HG03280 (cell line): ENCODE measurements around the gene TXNRD2.
"Not testable (repeated sequence)": the region's sequence is repeated elsewhere in the genome, so short reads cannot be mapped to it uniquely, and the experiment has no call there.

Experiments used
- ATAC-seq: cut with Tn5 transposase; IDR thresholded peaks from one replicate; pipeline ENCODE4 v1.9.1; 2021; ENCODE audit warnings: mild to moderate bottlenecking, moderate library complexity; ENCODE audit not compliant: unreplicated experiment

TXNRD2 gene

DNA sequence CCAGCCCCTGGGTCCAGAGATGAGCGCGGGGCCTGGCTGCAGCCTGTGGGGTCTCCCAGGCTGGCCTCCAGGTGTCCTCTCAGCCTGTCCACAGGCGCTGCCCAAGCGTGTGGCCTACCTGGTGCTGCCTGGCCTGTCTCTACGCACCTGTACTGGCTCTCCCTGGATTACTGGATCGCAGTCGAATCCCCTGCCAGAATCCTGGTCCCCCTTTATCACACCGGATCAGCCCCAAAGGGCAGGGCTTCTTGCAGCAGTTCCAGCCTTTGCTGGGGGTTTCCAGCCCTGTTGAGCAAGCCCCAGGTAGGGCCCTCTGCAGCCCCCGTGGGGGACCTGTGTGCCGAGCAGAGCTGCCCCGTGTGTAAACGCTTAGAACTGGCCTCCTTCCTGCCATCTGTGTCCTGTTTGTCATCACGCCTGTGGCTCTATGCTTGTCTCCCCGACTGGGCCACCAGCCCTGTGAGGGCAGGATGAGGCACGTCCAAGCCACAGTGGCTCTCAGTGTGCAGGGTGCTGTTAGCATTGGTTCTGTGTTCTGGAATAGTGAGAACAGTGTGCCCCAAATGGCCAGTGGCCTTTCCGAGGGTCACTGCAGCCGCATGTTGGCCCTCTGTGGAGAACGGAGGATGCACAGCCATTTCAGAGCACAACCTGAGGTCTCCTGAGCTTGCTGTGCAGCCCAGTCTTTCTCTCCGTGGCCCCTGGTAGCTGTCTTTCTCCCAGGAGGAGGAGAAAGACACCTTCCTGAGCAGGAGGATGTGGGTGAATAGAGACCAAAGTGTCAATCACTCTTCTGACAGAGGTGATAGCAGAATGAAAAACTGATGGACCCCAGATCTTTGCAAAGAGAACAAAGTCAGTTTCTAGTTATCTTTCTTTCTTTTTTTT, 13.9 kb upstream of the TXNRD2 start:
- no peak for ATAC-seq

DNA sequence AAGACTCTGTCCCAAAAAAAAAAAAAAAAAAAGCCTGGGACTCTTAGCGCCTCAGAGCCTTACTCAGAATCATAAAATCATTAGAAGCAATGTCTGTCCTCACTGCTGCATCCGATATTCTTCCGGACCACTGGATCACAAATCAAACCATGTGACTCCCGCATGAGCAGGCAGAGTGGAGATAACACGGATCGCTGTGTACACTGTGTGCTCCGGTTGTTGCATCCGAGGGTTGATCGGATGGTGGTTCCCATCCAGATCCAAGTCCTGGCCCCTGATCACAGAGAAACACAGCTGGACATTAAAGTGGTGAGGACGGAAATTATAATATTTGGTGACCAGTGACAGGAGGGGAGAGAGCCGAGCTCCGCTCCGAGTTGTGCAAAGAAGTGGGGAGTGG, 9.7 kb upstream of the TXNRD2 start:
- ATAC-seq: no peak

DNA sequence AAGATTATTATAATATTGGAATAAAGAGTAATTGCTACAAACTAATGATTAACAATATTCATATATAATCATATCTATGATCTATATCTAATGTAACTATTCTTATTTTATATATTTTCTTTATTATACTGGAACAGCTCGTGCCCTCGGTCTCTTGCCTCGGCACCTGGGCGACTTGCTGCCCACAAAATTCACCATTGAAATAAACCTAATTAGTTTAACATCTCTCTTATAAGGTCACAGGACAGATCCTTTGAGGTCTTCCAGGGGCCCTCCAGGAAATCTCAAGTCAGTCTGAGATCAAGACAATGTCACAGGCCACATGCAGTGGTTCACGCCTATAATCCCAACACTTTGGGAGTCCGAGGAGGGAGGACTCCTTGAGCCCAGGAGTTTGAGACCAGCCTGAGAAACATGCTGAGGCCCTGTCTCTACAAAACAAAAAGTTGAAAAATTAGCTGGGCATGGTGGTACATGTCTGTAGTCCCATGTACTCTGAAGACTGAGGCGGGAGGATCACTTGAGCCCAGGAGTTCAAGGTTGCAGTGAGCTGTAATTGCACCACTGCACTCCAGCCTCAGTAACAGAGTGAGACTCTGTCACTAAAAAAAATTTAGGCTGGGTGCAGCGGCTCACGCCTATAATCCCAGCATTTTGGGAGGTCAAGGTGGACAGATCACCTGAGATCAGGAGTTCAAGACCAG, 6.6 kb upstream of the TXNRD2 start:
- no peak for ATAC-seq

- ATAC-seq: no peak
These were observed 1.7 kb upstream of the TXNRD2 start for GRCh38 chr22:19943082-19944026.

DNA sequence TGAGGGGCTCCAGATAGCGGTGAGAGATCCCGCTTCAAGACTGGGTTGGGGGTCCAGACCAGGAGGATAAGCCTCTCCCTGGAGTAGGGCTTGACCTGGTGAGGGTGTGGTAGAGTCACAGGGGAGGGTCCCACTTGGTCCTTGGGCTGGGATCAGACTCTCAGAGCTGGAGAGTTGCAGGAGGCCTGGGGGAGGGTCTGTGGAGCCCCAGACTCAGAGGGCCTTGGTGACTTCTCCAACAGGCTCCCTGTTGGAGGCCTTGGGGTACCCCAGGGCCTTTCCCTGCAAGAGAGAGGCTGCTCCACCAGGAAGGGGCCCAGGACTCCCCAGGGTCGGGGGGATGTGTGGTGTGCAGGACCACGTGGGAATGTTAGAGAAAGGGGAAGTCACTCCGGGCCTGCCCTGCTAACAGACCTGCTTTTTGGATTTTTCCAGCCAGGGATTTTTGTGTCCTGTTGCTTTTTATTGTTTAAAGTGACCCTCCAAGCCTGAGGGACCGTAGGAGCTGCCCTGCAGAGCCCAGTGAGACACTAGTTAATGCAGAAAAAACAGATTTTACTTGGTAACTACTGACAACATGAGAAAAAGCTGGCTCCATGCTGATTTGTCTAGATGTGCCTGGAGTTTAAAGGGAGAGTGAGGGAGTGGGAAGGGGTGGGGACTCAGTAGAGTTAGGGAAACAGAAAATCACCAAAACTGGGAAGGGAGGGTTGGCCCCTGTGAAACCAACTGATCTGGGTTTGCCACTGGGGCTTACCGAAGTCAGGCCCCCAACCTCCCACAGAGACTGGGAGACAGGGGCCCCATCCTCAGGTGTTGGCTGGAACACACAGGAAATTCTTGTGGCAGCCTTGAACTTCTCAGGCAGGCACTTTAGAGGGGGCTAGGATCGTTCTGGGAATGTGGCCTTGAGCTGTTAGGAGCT, 801 bp upstream of the TXNRD2 start:
- ATAC-seq: no peak

- ATAC-seq: no peak
These were observed 868 bp downstream of the TXNRD2 start for GRCh38 chr22:19940536-19941364.

DNA sequence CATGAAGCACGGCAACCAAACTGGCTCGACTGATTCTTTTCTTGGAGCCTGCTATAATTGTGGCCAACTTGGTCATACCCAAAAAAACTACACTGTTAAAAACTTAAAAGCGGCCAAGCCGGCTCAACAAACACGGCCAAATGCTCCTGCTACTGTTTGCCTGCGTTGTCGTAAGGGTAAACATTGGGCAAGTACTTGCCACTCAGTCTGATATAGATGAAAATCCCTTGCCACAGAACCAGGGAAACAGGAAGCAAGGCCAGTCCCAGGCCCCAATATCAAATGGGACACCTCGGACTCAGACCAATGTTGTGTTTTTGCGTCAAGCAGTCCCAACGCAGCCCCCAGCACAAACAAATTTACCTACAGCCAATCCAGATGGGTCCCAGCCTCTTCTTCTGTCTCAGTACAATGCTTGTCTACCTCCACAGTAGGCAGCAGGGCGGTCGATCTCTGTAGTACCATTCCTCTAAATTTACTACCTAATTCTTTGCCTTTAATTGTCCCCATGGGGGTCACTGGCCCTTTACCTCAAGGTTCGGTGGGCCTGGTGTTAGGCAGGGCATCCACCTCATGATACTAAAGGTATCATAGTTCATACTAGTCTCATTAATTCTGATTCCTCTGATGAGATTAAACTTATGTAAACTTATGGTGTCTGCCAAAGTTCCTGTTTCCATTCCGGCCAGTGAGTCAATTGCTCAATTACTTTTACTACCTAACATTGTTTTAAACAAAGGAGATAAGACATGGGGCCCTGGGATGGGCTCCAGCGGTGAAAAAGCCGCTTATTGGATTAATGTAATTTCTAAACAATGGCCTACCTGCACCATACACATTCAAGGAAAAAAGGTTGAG, 3.8 kb downstream of the TXNRD2 start:
- no peak for ATAC-seq

- no peak for ATAC-seq
These were observed 5.1 kb downstream of the TXNRD2 start for GRCh38 chr22:19936513-19936912.

DNA sequence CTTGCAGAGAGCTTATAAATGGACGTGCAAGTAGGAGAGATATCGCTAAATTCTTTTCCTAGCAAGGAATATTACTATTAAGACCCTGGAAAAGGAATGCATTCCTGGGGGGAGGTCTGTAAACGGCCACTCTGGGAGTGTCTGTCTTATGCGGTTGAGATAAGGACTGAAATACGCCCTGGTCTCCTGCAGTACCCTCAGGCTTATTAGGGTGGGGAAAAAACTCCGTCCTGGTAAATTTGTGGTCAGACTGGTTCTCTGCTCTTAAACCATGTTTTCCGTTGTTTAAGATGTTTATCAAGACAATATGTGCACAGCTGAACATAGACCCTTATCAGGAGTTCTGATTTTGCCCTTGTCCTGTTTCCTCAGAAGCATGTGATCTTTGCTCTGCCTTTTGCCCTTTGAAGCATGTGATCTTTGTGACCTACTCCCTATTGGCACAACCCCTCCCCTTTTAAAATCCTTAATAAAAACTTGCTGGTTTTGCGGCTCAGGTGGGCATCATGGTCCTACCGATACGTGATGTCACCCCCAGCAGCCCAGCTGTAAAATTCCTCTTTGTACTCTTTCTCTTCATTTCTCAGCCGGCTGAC, 6.4 kb downstream of the TXNRD2 start:
- not testable (repeated sequence) for ATAC-seq

DNA sequence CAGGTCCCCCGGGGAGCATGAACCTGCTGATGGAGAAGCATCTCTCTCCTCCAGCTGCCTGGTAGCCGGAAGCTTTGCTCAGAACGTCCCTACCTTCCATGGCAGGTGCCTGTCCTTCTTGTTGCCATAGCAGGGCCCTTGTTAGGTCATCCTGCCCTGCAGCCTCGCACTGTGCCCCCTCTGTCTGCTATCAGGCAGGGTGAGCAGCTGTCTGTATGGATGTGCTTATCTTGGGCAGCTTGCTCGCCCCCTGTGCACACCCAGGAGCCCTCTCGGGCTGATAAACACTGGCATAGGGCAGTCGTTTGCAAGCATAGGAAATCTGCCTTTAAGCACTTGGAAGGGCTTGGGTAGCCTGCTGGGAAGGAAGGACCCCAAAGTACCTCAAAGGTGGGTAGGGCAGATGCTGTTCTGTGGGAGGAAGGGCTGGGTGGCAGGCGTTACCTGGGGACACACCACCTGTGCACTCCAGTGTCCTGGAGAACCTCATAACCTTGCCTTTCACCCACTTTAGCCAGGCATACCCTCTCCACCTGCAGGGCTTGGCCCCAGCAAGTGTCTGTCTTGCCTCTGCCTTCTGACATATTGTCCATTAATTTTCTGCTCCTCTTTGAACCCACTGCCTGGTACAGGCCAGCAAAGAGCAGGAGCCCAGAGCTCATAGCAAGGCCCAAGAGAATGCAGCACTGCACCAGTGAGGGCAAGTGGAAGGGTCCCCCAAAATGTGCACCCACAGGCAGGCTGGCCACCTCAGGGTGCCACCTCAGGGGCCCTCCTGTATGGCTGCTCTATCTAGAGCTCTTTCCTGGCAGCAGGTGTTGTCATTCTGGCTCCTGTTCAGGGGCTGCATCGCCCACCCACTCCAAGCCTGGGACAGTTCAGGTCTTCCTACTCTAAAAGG, 8.0 kb downstream of the TXNRD2 start:
- no peak for ATAC-seq

GRCh38 chr22:19932367-19933206, 9.0 kb downstream of the TXNRD2 start:
- no peak for ATAC-seq

GRCh38 chr22:19931514-19931913, 10.1 kb downstream of the TXNRD2 start:
- ATAC-seq: no peak

DNA sequence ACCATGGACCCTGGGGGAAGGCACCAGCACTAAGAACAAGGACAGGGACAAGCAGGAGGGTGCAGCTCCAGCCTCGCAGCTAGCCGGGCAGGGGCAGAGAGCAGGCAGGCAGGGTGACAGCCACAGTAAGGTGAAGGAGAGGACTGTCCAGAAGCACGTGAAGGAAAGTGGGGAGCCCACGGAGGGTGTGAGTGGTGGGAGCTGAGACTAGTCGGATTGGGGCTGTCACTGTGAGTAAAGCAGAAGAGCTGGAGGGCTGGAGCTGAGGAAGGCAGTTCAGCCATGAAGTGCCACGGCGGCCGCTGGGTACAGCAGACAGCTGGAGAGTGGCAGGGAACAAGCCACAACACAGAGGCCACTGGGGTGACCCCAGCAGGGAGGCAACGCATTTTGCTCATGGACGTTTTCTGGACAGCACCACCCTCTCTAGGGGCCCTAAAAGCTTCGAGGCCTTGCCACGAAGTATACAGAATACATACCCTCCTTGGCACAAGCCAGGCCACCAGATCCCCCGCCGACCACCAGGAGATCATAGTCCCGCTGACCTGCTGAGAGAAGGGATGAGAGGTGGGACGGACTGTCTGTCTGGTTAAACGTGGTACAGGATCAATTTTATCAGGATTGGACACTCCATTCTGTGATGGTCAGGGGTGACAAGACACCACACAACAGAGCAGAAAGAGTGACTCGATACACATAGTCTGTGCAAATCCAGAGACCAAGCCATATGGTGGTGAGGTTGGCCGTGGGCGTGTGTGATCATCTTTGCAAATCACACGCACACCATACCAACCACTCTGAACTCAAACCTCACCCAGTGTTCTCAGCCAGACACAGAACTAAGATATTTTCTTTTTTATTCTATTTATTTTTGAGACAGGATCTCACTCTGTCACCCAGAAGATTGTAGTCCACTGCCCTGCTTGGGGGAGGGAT, 10.8 kb downstream of the TXNRD2 start:
- no peak for ATAC-seq

GRCh38 chr22:19929586-19930550, 11.8 kb downstream of the TXNRD2 start:
- ATAC-seq: no peak
